SK-N-DZ (cell line): ENCODE results near the gene PCP2.
A peak's percentile ranks its signal among the peaks of the same experiment; 100 is the strongest.

Experiments used
- DNase-seq: peaks from one replicate; pipeline ENCODE4 v3.0.0-alpha.2; 2015; ENCODE audit warnings: low spot score

Gene PCP2

DNA sequence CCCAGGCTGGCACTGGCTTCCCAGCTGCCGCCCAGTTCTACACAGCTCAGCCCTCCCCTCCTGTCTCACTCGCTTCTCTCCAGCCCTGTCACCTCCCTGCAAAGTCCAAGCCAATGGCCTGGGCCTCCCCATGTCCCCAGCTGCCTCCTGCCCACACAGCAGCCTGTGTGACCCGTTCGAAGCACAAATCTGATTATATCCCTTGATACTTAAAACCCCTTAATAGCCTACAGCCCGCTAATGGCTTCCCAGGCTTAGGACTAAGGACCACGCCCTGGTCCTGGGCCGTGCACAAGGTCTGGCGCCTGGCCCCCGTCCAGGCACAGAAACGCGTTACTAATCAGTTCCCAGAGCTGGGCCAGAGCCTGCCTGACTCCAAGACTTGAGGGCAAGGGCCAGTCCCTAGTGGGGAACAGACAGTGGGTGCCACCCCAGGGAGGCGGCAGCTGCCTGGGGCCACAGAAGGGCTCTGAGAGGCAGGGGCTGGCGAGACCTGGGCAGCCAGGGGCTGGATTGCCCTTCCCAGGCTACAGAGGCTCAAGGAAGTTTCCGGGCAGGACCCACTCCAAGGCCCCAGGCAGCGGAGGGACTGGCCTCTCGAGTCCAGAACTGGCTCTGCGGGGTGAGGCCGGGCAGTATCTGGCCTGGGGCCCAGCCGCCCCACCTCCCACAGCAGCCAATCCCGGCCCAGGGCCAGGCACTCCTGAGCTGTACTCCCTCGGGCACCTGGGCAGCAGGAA lies 14.6 kb downstream of the PCP2 start:
- peak; percentile 33 for DNase-seq

DNA sequence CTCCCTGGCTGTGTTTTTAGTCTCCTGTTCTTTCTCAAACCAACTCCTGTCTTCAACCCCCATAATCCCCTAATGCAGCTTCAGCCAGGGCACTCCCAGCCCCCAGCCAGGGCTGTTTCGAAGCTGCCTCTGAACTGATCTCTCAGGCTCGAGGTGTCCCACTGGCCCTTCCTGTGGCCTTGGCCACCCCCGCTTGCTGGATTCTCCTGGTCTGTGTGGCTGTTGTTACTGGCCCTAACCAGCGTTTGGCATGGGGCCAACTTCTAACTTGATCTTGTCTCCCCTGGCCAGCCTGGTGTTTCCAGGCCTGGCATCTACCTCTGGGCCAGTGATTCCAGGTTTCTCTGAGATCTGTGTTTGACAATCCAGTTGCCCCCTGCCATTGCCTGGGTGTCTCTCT lies 15.2 kb downstream of the PCP2 start:
- DNase-seq = peak; percentile 35

DNA sequence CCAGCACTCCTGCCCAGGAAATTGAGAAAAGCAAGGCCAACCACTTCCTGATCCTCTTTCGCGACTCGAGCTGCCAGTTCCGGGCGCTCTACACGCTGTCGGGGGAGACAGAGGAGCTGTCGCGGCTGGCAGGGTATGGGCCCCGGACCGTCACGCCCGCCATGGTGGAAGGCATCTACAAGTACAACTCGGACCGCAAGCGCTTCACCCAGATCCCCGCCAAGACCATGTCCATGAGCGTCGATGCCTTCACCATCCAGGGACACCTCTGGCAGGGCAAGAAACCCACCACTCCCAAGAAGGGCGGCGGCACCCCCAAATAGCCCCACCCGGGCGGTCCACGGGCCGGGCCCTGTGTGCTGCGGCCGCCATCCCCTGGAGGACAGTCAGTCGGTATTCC lies 15.8 kb downstream of the PCP2 start:
- no peak for DNase-seq

DNA sequence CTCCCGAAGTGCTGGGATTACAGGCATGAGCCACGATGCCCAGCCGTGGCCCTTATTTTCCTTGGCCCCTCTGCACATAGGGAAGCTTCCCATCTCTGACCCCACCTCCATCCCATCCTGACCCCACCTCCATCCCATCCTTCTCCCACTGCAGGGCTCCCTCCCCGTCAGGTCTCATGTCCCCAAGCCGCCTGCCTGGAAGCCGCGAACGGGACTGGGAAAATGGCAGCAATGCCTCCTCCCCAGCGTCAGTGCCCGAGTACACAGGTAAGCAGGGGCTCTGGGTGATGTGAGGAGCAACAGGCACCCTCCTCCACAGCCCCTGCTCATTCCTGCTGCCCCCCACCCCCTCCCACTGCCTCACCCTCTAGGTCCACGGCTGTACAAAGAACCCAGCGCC lies 16.3 kb downstream of the PCP2 start:
- DNase-seq = no peak

DNA sequence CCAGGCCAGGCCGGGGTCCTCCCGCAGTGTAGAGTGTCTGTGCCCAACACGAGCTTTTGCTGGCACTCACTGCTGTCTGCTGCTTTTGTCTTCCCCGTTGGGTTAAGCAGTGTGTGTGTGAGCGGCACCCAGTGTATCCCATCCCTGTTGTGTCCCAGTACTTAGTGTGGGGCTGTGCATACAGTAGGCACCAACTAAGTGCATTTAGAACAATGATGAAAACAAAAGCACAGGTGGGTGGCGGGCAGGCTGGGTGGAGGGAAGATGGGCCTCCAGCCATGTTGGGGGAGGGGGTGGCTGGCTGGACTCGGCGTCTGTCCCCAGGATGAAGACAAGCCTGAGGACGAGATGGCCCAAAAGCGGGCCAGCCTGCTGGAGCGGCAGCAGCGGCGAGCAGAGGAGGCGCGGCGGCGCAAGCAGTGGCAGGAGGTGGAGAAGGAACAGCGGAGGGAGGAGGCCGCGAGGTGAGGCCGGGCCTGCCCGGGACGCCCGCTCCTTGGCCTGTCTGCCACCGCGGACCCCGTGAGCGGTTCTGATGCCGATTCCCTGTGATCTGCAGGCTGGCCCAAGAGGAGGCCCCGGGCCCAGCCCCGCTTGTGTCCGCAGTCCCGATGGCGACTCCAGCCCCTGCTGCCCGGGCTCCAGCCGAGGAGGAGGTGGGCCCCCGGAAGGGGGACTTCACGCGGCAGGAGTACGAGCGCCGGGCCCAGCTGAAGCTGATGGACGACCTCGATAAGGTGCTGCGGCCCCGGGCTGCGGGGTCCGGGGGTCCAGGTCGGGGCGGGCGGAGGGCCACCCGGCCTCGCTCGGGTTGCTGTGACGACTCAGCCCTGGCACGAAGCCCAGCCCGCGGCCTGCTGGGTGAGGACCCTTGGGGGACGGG lies 18.4 kb downstream of the PCP2 start:
- no peak for DNase-seq

DNA sequence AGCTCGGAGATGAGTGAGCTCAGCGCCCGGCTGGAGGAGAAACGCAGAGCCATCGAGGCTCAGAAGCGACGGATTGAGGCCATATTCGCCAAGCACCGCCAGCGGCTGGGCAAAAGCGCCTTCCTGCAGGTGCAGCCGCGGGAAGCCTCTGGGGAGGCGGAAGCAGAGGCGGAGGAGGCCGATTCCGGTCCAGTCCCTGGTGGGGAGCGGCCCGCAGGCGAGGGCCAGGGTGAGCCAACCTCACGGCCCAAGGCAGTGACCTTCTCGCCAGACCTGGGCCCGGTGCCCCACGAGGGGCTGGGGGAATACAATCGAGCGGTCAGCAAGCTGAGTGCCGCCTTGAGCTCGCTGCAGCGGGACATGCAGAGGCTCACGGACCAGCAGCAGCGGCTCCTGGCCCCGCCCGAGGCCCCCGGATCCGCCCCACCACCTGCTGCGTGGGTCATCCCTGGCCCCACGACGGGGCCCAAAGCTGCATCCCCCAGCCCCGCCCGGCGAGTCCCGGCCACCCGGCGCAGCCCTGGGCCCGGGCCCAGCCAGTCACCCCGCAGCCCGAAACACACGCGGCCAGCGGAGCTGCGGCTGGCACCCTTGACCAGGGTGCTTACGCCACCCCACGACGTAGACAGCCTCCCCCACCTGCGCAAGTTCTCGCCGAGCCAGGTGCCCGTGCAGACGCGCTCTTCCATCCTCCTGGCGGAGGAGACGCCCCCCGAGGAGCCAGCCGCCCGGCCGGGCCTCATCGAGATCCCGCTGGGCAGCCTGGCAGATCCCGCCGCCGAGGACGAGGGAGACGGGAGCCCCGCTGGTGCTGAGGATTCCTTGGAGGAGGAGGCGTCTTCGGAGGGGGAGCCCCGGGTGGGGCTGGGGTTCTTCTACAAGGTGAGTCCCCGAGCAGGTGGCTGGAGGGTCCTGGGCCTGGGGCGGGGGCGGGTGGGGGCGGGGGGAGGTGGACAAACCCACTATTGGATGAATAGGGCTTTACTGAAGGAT lies 20.9 kb downstream of the PCP2 start:
- no peak for DNase-seq

DNA sequence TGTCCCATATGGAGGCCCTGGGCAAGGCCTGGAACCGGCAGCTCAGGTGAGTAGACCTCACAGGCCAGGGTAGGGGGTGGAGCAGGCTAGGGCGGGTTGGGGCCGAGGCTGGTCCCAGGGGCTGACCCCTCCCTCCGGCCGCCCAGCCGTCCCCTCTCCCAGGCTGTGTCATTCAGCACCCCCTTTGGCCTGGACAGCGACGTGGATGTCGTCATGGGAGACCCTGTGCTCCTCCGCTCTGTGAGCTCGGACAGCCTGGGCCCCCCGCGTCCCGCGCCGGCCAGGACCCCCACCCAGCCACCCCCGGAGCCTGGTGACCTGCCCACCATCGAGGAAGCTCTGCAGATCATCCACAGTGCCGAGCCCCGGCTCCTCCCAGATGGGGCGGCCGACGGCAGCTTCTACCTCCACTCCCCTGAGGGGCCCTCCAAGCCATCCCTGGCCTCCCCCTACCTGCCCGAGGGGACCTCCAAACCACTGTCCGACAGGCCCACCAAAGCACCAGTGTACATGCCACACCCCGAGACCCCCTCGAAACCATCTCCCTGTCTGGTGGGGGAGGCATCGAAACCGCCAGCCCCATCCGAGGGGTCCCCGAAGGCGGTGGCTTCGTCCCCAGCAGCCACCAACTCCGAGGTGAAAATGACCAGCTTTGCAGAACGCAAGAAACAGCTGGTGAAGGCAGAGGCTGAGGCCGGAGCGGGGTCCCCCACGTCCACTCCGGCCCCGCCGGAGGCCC lies 21.8 kb downstream of the PCP2 start:
- no peak for DNase-seq

DNA sequence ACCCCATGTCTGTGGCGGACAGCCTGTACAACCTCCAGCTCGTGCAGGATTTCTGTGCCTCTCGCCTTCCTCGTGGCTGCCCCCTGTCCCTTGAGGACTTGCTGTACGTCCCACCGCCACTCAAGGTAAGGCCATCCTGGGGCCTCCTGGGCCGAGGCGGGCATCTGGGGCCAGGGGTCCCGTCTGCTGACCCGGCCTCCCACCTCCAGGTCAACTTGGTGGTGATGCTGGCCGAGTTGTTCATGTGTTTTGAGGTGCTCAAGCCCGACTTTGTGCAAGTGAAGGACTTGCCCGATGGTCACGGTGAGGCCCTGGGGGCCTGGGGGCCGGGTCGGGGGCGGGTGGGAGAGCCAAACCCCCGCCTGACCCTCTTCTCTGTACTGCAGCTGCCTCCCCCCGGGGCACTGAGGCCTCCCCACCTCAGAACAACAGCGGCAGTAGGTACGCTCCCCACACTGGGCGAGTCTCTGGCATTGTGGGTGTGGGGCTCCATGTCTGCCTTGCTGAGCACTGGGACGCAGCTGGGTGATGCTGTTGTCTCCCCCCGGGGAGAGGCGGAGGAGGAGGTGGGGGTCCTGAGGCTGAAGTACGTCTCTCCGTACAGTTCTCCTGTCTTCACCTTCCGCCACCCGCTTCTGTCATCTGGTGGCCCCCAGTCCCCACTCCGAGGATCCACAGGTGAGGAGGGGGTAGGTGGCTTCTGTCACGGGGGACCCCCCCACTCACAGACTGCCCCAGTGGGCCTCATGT lies 22.9 kb downstream of the PCP2 start:
- no peak for DNase-seq

DNA sequence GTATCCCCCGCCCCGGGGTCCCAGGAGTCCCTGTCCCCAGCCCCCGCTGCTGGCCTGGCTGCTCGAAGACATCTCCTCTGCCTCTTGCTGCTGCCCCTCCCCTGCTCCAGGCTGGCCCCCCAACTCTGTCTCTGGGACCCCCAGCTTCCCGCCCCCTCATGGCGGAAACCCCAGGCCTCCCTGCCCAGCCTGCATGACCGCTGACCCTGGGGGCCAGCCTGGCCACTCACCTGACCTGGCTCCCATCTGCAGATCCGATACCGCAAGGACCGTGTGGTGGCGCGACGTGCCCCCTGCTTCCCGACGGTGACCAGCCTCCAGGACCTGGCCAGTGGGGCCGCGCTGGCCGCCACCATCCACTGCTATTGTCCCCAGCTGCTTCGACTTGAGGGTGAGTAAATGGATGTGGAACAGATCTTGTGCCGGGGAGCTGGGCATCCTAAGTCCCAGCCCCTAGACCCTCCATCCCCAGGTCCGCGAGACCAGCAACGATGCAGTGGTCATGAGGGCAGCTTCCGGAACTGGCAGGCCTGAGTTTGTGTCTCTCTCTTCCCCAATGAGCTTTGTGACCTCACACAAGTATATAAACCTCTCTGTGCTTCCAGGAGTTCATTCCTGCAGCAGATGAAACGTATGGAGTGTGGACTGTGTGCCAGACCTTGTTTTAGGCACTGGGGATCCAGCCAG lies 25.5 kb downstream of the PCP2 start:
- no peak for DNase-seq

DNA sequence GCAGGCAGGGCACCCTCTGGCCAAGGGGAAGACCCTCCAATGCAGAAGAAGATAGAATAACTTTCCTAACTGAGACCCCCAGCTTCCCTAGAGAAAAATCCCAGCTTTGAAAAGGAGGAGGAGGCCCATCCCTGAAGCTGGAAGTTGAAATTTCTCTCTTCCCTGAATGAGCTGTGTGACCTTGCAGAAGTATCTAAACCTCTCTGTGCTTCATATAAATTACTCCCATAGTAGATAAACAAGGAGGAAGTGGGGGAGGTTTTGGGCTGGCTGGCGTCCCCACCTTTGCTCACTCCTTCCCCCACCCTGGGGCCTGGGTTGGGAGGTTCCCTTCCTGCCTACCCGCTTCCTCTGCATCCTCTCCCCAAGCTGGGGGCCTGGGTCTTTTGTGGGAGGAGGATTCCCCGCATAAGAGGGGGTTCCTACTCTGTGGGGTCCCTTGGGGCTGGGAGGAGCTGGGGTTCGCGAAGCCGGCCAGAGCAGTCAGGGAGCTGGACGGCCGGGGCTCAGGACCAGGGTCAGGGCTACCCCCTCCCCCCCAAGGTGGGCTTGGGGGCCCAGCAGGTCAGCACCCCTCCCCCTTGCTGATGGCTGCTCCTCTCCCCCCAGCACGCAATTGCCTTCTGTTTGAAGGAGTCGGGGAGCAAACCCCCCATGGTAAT lies 26.2 kb downstream of the PCP2 start:
- DNase-seq = no peak

DNA sequence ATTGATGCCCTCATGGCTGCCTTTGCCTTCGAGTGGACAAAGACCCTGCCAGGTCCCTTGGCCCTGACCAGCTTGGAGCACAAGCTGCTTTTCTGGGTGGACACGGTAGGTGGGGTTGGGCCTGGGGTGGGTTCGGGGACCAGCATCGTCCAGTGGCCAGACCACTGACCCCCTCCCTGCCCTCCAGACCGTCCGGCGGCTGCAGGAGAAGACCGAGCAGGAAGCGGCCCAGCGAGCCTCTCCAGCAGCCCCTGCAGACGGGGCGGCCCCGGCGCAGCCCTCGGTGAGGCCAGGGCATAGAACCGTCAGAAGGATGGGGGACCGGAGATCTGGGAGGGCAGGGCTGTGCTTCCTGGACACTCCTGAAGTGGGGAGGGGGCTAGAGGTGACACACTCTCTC lies 27.2 kb downstream of the PCP2 start:
- no peak for DNase-seq

DNA sequence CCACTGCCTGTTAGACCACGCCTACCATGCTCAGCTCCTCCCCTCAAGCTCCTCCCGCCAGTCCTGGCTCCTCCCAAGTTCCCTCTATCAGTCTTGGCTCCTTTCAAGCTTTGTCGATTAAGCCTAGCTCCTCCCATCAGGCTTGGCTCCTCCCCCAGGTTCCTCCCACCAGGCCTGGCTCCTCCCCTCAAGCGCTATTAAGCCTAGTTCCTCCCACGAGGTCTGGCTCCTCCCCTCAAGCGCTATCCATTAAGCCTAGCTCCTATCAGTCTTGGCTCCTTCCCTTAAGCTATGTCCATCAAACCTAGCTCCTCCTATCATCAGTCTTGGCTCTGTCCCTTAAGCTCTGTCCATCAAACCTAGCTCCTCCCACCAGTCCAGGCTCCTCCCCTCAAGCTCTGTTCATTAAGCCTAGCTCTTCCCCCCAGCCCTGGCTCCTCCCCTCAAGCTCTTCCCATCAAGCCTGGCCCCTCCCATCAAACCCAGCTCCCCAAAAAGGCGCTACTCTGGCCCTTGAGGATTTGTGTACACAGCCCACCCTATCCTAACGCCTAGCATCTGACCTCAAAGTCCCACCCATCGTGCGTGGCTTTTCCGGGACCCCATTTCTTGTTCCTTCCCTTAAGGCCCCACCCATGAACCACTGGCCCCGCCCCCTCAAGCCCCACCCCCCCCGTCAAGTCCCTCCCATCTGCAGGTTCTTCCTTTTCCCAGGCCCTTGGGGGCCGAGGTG lies 27.9 kb downstream of the PCP2 start:
- peak; percentile 38 for DNase-seq

DNA sequence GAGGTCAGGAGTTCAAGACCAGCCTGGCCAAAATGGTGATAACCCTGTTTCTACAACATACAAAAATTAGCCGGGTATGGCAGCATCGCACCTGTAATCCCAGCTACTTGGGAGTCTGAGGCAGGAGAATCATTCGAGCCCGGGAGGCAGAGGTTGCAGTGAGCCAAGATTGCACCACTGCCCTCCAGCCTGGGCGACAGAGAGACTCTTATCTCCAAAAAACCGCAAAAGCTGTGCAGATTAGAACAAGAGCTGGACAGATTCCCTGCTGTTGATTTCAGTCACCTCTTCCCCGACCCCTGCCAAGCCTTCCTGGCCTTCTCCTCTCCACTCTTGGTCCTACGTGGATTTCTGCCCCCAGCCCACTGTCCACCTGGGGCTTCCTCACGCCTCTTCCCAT lies 29.6 kb downstream of the PCP2 start:
- no peak for DNase-seq

DNA sequence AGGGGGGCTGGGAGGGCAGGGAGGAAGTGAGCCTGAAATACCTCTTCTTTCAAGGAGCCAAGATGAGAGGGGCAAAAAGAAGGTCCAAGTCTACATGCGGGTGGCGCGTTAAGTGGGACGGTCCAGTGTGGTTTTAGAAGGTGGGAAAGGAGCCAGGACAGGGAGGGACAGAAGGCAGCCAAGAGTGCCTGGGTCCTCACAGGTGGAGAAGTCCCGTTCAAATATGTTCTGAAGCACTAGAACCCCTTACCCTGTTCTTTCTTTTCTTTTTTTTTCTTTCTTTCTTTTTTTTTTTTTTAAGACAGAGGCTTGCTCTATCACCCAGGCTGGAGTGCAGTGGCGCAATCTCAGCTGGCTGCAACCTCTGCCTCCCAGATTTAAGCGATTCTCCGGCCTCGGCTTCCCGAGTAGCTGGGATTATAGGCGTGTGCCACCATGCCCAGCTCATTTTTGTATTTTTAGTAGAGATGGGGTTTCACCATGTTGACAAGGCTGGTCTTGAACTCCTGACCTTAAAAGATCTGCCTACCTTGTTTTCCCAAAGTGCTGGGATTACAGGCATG lies 30.5 kb downstream of the PCP2 start:
- DNase-seq = no peak

DNA sequence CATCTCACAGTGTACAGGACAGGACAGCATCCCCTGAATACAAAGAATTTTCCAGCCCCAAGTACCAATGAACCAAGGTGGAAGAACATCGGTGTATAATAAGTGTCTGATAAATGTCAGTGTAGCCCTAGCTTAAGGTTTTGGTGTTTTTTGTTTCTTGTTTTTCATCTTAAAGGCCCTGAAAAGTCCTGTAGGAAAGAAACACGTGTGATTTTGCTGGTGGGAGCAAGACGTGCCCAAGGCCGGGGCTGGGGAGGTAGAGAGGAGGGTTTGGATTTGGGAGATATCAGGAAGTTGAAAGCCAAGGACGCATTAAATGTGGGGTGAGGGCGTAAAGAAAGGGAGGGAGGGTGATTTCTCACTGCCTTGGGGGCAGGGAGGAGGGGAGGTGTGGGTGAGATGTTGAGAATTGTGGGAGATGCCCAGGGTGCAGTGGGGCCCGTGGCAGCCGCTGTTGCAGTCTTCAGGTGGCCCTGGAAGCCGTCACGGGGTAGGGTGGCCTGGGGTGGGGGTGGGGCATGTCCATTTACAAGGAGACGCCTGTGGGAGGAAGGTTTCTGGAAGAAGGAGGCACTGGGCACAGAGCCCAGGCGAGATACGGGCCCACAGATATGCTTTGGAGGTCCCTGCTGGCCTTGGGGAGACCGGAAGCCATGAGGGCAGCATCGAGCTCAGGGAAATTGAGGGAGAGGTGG lies 31.1 kb downstream of the PCP2 start:
- DNase-seq = no peak

DNA sequence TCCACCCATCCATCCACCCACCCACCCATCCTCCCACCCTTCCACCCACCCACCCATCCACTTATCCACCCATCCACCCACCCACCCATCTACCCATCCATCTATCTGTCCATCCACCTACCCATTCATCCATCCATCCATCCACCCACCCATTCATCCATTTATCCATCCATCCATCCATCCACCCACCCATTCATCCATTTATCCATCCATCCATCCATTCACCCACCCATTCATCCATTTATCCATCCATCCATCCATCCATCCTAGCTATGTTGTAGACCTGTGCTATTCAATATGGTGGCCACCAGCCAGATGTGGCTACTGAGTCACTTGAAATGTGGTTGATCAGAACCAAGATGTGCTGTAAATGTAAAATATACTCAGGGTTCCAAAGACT lies 32.8 kb downstream of the PCP2 start:
- no peak for DNase-seq

DNA sequence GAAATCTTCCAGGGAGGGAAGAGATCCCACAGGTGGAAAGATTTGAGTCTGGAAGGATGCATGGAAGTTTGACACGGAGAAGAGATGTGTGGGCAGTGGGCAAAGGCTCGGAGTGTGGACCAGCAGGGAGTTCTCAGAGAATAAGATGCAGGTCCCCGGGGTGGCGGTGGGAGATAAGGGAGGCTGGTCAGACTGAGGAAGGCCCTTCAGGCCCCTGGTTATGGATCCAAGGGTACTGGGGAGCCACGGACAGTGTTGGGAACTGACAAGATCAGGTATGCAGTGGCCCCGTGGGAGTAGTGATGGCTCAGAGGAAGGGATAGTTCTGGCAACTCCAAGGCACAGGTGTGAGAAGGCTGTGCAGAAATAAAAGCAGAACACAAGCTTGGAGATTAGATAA lies 35.3 kb downstream of the PCP2 start:
- no peak for DNase-seq

DNA sequence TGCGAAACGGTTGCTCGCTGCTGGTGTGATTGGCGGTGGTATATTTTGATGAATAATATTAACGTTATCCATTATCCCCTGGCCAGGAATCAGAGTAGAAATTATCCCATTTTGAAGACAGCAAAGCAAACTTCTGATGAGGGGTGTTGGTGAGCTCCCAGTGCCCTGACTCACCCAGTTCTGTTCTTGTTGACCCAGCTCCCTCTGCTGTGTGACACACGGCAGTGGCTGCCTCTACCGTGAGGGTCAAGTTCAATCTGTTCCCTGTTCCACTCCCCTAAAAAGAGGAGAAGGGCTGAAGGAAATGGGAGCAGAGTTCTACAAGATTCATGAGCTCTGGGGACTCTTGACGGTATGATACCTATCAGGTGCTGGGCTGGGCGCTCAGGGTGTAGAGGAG lies 35.8 kb downstream of the PCP2 start:
- DNase-seq = no peak
